Measurements from ENCODE around the gene C10orf105.

DNA sequence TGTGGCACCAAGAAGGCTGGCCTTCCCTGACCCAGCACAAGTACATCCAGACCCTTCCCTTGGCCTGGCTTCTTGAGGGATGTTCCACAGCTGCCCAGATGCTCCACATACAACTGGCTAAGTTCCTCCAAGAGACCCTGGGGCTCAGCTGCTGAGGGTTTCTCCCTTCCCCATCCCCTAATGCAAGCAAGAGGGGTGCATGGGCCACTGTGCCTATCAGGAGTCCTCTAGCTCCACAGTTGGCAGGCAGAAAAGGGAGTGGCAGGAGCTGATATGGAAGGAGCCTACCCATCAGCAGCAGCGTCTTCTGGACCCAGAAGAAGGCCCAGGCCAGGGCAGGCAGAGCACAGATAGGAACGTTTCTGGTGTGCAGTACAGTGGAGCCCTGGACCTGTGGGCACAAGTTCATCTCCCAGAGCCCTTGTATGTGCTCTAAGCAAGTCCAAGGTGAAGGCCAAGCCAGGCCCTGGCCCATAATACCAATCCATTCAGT is 27.5 kb upstream of the C10orf105 start:
- TF ChIP-seq, protein P1, sequence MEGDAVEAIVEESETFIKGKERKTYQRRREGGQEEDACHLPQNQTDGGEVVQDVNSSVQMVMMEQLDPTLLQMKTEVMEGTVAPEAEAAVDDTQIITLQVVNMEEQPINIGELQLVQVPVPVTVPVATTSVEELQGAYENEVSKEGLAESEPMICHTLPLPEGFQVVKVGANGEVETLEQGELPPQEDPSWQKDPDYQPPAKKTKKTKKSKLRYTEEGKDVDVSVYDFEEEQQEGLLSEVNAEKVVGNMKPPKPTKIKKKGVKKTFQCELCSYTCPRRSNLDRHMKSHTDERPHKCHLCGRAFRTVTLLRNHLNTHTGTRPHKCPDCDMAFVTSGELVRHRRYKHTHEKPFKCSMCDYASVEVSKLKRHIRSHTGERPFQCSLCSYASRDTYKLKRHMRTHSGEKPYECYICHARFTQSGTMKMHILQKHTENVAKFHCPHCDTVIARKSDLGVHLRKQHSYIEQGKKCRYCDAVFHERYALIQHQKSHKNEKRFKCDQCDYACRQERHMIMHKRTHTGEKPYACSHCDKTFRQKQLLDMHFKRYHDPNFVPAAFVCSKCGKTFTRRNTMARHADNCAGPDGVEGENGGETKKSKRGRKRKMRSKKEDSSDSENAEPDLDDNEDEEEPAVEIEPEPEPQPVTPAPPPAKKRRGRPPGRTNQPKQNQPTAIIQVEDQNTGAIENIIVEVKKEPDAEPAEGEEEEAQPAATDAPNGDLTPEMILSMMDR (IDR thresholded peaks at IDR 0.05), result no peak
- TF ChIP-seq POLR2A (IDR thresholded peaks at IDR 0.05), result no peak
